ENCODE results near the gene MICALL2.

- TF ChIP-seq, protein P1, sequence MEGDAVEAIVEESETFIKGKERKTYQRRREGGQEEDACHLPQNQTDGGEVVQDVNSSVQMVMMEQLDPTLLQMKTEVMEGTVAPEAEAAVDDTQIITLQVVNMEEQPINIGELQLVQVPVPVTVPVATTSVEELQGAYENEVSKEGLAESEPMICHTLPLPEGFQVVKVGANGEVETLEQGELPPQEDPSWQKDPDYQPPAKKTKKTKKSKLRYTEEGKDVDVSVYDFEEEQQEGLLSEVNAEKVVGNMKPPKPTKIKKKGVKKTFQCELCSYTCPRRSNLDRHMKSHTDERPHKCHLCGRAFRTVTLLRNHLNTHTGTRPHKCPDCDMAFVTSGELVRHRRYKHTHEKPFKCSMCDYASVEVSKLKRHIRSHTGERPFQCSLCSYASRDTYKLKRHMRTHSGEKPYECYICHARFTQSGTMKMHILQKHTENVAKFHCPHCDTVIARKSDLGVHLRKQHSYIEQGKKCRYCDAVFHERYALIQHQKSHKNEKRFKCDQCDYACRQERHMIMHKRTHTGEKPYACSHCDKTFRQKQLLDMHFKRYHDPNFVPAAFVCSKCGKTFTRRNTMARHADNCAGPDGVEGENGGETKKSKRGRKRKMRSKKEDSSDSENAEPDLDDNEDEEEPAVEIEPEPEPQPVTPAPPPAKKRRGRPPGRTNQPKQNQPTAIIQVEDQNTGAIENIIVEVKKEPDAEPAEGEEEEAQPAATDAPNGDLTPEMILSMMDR (IDR thresholded peaks at IDR 0.05), result no peak
- no peak for TF ChIP-seq POLR2A (IDR thresholded peaks at IDR 0.05)
Measured at GRCh38 chr7:1493571-1493970, 34.3 kb upstream of the MICALL2 start.

Measured in right lobe of liver (tissue), 4 donors.